GM21447 (cell line): ENCODE data around the gene MYCBP2.
A peak's percentile ranks its signal among the peaks of the same experiment; 100 is the strongest.
"Not testable (repeated sequence)": the region's sequence is repeated elsewhere in the genome, so short reads cannot be mapped to it uniquely, and the experiment has no call there.

Experiments
- ATAC-seq: cut with Tn5 transposase; IDR thresholded peaks from one replicate; pipeline ENCODE4 v1.9.1; 2021; ENCODE audit not compliant: unreplicated experiment

Gene MYCBP2

DNA sequence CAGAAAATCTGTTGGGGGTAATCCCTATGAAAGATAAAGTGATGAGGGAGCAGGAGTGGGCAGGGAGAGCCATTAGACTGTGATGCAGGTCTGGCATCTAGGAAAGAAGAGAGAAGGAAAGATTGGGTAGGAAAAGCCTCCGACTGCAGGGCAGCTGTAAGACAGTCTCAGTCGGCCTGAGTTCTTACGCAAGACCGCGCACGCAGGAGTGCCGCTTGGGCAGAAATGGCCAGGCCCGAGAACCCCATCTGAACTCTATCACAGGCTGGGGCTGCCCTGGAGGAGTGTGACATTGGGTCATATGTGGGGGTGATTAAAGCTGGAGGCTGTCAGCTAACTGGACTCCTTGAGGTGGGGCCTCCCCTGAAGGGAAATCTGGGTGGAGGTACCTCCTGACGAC lies 286.1 kb downstream of the MYCBP2 start:
- ATAC-seq, result no peak

- no peak for ATAC-seq
Measured at GRCh38 chr13:77040076-77040475, 286.8 kb downstream of the MYCBP2 start.

DNA sequence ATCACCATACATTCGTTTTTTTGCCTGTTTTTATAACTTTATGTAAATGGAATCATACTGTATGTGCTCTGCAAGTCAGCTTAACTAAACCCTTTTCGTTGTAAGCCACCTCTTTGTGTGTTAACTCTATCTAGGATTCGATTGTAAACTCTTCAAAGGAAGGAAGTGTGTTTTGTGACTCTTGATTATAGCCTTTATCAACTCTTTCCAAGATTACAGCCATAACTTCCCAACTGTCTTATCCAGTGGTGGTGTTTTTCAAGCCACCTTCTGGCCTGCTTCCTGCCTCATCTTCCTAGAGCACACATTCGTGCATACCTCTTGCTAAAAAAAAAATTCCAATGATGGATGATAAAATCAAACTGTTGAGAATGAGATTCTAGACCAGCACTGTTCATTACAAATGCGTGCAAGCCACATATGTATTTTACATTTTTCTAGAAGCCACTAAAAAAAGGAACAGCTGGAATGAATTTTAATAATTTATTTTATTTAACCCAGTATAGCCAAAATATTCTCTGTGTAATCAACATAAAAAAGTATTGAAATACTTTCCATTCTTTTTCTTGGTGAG lies 287.9 kb downstream of the MYCBP2 start:
- no peak for ATAC-seq

DNA sequence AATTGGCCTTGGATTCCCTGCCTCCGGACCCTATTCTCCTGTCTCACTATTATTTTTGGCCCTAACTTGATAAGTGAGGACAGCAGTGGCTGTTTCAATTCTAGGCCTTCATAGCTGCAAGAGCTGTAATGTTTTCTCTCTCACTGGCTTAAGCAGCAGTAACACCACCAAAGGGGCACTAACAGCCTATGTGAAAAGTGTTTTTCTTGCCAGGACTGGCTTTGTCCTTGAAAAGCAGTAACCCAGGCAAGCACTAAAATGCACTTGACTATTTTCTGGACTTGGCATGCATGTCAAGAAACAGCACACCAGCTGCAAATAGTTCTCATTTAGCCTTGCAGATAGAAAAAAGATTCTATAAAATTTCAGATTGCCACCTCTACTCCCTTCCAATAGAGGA lies 290.6 kb downstream of the MYCBP2 start:
- no peak for ATAC-seq

DNA sequence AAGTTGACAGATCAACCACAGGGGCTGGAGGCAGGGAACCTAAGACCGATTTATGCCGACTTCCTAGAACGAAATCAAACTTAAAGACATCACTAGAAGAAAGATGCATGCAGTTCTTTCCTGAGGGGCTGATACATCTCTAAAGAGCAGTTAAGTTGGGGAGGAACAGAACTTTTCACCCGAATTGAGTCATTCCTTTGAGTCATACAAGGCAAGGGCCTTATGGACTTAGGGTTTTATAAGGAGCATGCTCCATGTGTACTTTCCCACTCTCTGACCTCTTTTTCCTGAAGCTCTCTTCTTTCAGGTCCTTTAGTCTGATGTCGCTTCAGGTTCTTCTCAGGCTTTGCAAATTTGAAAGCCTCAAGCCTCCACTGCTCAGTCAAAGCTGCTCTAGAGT lies 292.0 kb downstream of the MYCBP2 start:
- no peak for ATAC-seq

DNA sequence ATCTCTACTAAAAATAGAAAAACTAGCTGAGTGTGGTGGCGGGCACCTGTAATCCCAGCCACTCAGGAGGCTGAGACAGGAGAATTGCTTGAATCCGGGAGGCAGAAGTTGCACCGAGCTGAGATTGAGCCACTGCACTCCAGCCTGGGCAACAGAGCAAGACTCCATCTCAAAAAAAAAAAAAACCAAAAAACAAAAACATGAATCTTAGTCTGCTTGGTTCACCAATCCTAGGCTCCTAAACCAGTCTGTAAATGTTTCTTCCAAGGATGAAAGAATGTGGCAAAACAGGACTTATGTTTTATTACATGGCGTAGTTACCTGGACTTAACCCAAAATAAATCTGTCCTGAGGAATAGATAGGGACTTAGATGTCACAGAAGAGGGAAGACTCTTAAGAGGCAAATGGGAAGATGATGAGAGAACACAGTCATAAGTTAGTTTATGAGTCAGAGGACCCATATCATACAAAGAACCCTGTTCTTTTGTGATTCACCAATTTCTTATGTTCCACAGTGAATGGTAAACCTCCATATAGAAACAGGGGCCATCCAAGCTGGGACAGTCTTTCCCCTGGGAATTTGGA lies 293.1 kb downstream of the MYCBP2 start:
- ATAC-seq, result no peak

DNA sequence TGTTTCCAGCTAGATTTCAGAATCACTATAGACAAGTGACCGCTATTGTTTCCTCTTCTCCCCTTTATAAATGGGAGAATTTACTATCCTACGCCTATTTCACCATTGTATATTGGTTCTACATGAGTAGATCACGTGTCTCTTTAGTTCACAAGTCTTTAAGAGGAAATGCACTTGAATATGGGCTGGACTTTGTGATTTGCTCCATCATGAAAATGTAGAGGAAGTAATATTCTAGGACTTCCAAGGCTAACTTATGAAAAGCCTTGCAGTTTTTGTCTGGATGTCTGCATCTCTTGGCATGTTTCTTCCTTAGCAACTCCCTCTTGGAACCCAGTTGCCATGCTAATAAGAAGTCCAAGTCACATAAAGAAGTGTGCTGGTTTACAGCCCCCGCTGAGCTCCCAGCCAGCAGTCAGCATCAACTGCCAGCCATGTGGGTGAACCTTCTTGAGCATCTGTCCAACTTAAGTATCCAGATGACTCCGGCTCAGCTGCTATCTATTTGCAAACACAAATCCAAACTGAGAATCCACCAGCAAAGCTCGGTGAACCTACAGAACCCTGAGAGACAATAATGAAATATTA lies 295.1 kb downstream of the MYCBP2 start:
- ATAC-seq, result no peak

GRCh38 chr13:77029436-77029835 lies 297.5 kb downstream of the MYCBP2 start:
- ATAC-seq, result no peak

DNA sequence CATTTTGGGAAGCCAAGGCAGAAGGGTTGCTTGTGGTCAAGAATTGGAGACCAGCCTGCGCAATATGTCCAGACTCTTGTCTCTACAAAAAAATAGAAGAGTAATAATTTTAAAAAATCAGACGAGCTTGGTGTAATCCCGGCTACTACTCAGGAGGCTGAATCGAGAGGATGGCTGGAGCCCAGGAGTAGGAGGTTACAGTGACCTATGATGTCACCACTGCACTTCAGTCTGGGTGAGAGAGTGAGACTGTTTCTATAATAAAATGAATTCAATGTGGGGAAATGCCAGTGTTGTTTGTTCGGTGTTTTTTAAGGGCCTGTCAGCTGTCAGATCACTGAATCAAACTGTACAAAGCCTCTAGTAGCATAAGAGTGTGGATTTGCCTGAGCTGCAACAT lies 298.7 kb downstream of the MYCBP2 start:
- no peak for ATAC-seq

DNA sequence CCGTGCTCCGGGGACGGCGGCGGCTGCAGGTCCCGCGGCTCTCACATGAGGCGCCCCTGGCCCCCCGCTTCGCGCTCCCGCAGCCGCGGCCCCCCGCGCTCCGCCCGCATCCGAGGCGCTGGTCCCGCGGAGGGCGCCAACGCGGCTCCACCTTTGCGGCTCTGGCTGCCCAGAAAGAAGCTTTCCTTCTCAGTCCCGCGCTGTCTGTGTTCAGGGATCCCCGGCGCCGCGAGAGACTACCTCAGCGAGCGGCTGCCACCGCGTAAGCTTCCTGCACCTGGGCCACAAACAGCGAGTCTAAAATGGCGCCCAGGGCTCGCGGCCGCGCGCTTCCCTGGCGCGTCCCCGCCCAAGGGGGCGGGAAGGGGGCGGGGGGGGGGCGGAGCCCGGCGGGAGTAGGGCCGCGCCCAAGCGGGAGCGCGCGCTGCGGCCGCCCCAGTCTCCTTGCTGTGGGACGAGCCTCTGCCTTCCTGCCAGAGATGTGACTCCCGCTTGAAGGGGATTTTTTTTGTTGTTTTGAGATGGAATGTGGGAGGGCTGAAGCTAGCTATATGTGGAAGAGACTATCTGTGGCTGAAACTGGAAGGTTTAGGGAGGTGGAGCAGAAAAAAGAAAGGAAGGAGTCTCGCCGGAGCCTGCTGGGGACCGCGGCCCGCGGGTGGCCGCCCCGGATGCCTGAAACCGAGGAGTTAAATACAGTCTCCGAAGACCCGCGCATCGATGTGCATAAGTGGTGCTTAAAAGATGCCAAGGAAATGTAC lies 299.9 kb downstream of the MYCBP2 start, which contains the start of gene FBXL3:
Gene FBXL3, minus strand, starts transcription at position 299 of the 761 bp plus-strand sequence. CDS start 5,299 bp downstream, outside the sequence.
- peak; percentile 51 for ATAC-seq

- peak; percentile 58 for ATAC-seq
Measured at GRCh38 chr13:77026255-77026860, 300.5 kb downstream of the MYCBP2 start.

DNA sequence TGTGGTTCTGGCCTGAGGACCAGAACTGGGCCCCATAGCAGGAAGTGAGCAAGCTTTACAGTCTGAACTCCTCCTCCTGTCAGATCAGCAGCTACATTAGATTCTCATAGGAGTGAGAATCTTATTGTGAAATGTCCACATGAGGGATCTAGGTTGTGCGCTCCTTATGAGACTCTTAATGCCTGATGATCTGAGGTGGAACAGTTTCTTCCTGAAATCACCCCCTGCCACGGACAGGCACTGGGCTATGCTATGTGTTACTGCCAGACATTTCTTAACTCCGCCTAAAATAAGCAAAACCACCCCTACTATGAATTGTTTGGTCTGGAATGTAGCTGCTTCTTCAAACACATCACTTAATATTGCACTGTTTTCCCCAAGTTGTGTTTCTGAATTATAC lies 304.6 kb downstream of the MYCBP2 start:
- ATAC-seq, result no peak

GRCh38 chr13:77019756-77020155 lies 307.1 kb downstream of the MYCBP2 start:
- ATAC-seq, result no peak

DNA sequence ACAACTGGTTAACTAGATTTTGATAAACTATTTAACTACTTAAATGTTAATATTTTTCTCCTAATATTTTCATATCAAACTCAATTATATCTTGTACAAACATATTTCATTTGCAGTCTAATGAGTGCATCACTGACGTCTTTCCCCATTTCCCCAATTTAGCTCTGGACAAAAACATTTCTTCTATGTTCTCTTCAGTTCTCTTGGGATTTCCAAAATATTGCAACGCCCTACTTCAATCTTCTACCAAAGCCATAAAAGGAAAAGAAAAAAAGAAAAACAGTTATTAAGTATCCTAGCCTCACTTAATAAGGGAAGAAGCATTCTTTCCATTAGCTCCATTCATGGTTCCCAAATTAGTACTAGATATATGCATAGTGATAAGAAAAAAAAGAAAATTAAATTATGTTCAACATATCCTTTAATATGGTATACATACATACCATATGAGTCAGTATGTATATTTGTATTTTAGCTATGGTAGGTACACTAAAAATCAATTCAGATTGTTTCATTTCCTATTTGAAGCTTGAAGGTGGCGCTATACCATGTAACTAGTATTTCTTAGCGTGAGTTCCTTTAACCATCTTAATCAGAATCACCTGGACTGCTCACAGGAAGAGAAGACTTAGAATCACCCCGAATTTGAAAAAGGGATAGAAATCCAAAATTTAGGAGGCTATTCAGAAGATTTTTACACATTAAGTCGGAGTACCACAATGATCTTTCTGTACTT lies 309.8 kb downstream of the MYCBP2 start:
- ATAC-seq, result no peak

GRCh38 chr13:77016251-77016812 lies 310.6 kb downstream of the MYCBP2 start:
- ATAC-seq, result no peak

DNA sequence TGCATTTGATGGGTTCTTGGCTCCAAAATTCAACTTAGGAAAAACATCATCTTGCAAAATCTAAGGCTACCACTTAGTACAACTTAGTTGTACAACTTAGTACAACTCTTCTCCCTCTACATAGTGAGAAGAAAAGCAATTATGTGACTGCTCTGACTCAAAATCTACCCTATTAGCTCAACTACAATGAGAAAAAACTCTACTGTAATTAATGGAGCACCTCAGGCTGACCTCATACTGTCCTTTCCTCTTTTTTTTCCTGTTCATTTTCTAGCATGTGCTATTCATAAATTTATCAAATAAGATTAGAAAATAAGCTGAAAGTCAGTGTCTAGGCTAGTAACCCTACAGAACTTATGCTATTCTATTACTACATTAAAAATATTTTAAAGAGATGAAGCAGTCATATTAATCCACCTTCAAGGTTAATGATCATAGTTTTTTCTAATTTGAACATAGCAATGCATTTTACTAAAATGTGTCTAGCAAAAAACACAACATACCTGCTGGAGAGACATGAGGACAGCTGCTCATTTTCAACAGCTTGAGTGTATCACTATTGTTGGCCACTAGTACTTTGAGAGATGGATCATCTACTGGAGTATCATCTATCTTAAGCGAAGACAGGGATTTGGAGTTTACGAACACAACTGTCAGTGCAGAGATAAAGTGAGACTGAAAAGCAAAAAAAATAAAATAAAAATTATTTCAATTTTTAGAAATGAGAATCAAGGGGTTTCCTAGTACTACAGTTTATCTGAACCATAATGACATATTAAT lies 311.8 kb downstream of the MYCBP2 start:
- no peak for ATAC-seq

- no peak for ATAC-seq
Measured at GRCh38 chr13:77013853-77014542, 312.9 kb downstream of the MYCBP2 start.

DNA sequence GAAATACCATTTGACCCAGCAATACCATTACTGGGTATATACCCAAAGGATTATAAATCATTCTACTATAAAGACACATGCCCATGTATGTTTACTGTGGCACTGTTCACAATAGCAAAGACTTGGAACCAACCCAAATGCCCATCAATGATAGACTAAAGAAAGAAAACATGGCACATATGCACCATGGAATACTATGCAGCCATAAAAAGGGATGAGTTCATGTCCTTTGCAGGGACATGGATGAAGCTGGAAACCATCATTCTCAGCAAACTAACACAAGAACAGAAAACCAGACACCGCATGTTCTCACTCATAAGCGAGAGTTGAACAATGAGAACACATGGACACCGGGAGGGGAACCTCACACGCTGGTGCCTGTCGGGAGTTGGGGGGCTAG lies 317.2 kb downstream of the MYCBP2 start:
- not testable (repeated sequence) for ATAC-seq

DNA sequence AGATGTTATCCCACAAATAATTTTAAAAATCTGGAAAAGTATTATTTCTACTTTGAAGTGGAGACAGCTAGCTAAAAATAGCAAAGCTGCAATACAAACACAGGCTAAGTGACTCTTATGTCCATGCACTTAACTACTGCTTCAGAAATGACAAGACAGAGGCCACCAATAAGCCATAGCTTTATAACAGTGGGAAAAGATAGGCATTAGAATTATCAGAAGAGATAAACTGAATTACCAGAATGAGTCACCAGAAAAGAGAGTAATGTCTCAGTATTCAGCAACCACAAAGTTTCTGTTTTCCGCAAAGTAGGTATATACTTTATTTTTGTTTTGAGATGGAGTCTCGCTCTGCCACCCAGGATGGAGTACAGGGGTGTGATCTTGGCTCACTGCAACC lies 317.9 kb downstream of the MYCBP2 start:
- ATAC-seq, result no peak
